GM23338 (cell line): Measurements from ENCODE around the gene SNAP47. TPM values are rescaled to one million over a fixed set of nuclear protein-coding genes. Genes with fewer than 3 reads are reported as not detected.

Experiments used
- ATAC-seq: fragments of 200-7000 bp; cut with Tn5 transposase; 3 replicates; pipeline ENCODE4 v1.9.1; 2020
- DNase-seq: peaks from one replicate; pipeline ENCODE4 v3.0.0-alpha.2; 2015; ENCODE audit warnings: low spot score
- H2AFZ ChIP-seq: fragments of 200-600 bp; sonication (generic); 2 replicates; pipeline ENCODE4 v1.8.0; 2016; ENCODE audit warnings: antibody characterized with exemption, mild to moderate bottlenecking, moderate library complexity
- H3F3A ChIP-seq: fragments of 200-600 bp; sonication (generic); replicated peaks from 2 replicates; pipeline ENCODE4 v1.8.0; 2017; ENCODE audit warnings: antibody characterized with exemption, mixed run types, low read depth
- H3K27ac ChIP-seq: fragments of 200-600 bp; sonication (generic); 2 replicates; pipeline ENCODE4 v1.6.1; 2016; ENCODE audit warnings: low read depth
- H3K27me3 ChIP-seq: fragments of 200-600 bp; sonication (generic); 2 replicates; pipeline ENCODE4 v1.8.0; 2016; ENCODE audit warnings: mild to moderate bottlenecking, mixed run types, moderate library complexity; ENCODE audit not compliant: insufficient read depth
- H3K36me3 ChIP-seq: fragments of 200-600 bp; sonication (generic); 2 replicates; pipeline ENCODE4 v1.8.0; 2016; ENCODE audit warnings: mild to moderate bottlenecking; ENCODE audit not compliant: insufficient read depth
- H3K4me1 ChIP-seq: fragments of 200-600 bp; sonication (generic); 2 replicates; pipeline ENCODE4 v1.8.0; 2016; ENCODE audit warnings: mild to moderate bottlenecking, moderate library complexity; ENCODE audit not compliant: insufficient read depth
- H3K4me2 ChIP-seq: fragments of 200-600 bp; sonication (generic); 2 replicates; pipeline ENCODE4 v1.7.1; 2017; ENCODE audit warnings: mixed run types
- H3K4me3 ChIP-seq: fragments of 200-600 bp; sonication (generic); 2 replicates; pipeline ENCODE4 v1.6.1; 2016; ENCODE audit warnings: mixed run types
- H3K79me2 ChIP-seq: fragments of 200-600 bp; sonication (generic); replicated peaks from 2 replicates; pipeline ENCODE4 v1.8.0; 2017; ENCODE audit warnings: mild to moderate bottlenecking; ENCODE audit not compliant: insufficient read depth
- H3K9me2 ChIP-seq: fragments of 200-600 bp; sonication (generic); 2 replicates; pipeline ENCODE4 v1.8.0; 2017; ENCODE audit not compliant: insufficient read depth
- H4K20me1 ChIP-seq: fragments of 200-600 bp; sonication (generic); replicated peaks from 2 replicates; pipeline ENCODE4 v1.8.0; 2017; ENCODE audit warnings: mild to moderate bottlenecking; ENCODE audit not compliant: insufficient read depth
- H3K27ac Mint-ChIP-seq: 2 replicates; pipeline ENCODE4 v1.8.0; 2020; ENCODE audit warnings: inconsistent platforms, mild to moderate bottlenecking, moderate library complexity, mixed read lengths
- H3K27me3 Mint-ChIP-seq: 3 replicates; pipeline ENCODE4 v1.8.0; 2022; ENCODE audit warnings: low read depth, mild to moderate bottlenecking, moderate library complexity, mixed read lengths, inconsistent platforms; ENCODE audit not compliant: insufficient read depth, poor library complexity
- H3K36me3 Mint-ChIP-seq: 3 replicates; pipeline ENCODE4 v1.8.0; 2021; ENCODE audit warnings: low read depth, mild to moderate bottlenecking, inconsistent platforms, moderate library complexity, mixed read lengths
- H3K4me1 Mint-ChIP-seq: 3 replicates; pipeline ENCODE4 v1.8.0; 2020; ENCODE audit warnings: mild to moderate bottlenecking, inconsistent platforms, mixed read lengths
- H3K4me3 Mint-ChIP-seq: 3 replicates; pipeline ENCODE4 v1.8.0; 2021; ENCODE audit warnings: moderate library complexity, mild to moderate bottlenecking, inconsistent platforms, mixed read lengths
- H3K9me3 Mint-ChIP-seq: 3 replicates; pipeline ENCODE4 v1.8.0; 2020; ENCODE audit warnings: moderate library complexity, mild to moderate bottlenecking, inconsistent platforms, mixed read lengths
- CREB1 ChIP-seq: fragments of 250-450 bp; sonication (Bioruptor Pico); IDR thresholded peaks from 2 replicates; pipeline ENCODE4 v1.5.0; 2020; ENCODE audit warnings: low read depth, mild to moderate bottlenecking, moderate library complexity
- EZH2 ChIP-seq: fragments of 200-600 bp; sonication (generic); IDR thresholded peaks from one replicate; pipeline ENCODE4 v1.8.0; 2017; ENCODE audit warnings: antibody characterized with exemption, mild to moderate bottlenecking, low read depth; ENCODE audit not compliant: unreplicated experiment
- EZH2phosphoT487 ChIP-seq: fragments of 200-600 bp; sonication (generic); IDR thresholded peaks from one replicate; pipeline ENCODE4 v1.8.1; 2018; ENCODE audit warnings: antibody characterized with exemption; ENCODE audit not compliant: unreplicated experiment
- JUNB ChIP-seq: IDR thresholded peaks from one replicate; pipeline ENCODE4 v1.6.1; 2016; ENCODE audit warnings: antibody characterized with exemption; ENCODE audit not compliant: unreplicated experiment
- NANOG ChIP-seq: IDR thresholded peaks from 2 replicates; pipeline ENCODE4 v1.6.1; 2016; ENCODE audit warnings: antibody characterized with exemption, borderline replicate concordance
- POLR2AphosphoS5 ChIP-seq: IDR thresholded peaks from 2 replicates; pipeline ENCODE4 v1.6.1; 2016; ENCODE audit warnings: antibody characterized with exemption, low read depth
- STAT1 ChIP-seq: IDR thresholded peaks from one replicate; pipeline ENCODE4 v1.6.1; 2016; ENCODE audit warnings: antibody characterized with exemption; ENCODE audit not compliant: unreplicated experiment
- ZNF114 ChIP-seq: fragments of 250-450 bp; sonication (Bioruptor Pico); IDR thresholded peaks from 2 replicates; pipeline ENCODE4 v1.5.0; 2020; ENCODE audit warnings: mild to moderate bottlenecking, moderate library complexity
- ZNF331 ChIP-seq: fragments of 250-450 bp; sonication (Bioruptor Pico); IDR thresholded peaks from 2 replicates; pipeline ENCODE4 v1.5.0; 2020; ENCODE audit warnings: low read depth, mild to moderate bottlenecking, moderate library complexity
- polyA plus RNA-seq: library from polyadenylated mRNA; unstranded; fragments of >200 nt; fragmentation: Nextera tagmentation; extraction: Ambion mirVana; gene quantifications from 2 replicates; pipeline ENCODE4 v1.2.1, GENCODE V29; 2016
- total RNA-seq: library from RNA; depleted of rRNA; stranded (reverse); fragments of >200 nt; shearing (Covaris generic); gene quantifications from 2 replicates; pipeline ENCODE4 v1.2.3, GENCODE V29; 2014
- TF ChIP-seq, protein P1 (sequence below), 2 experiments: fragments of 200-600 bp in 1 of 2; sonication (generic) in 1 of 2; conservative IDR thresholded peaks; 2 replicates each; pipeline versions ENCODE4 v1.5.1 to v1.6.1; 2016 to 2017; ENCODE audit warnings: antibody characterized with exemption in 2 of 2, low read depth in 2 of 2, mild to moderate bottlenecking in 2 of 2, moderate library complexity in 1 of 2
- TF ChIP-seq, protein P2 (sequence below): IDR thresholded peaks from 2 replicates; pipeline ENCODE4 v1.6.1; 2016; ENCODE audit warnings: antibody characterized with exemption
- TF ChIP-seq, protein P3 (sequence below): IDR thresholded peaks from one replicate; pipeline ENCODE4 v1.6.1; 2018; ENCODE audit warnings: antibody characterized with exemption; ENCODE audit not compliant: unreplicated experiment
- TF ChIP-seq, protein P4 (sequence below): fragments of 250-450 bp; sonication (Bioruptor Pico); IDR thresholded peaks from 2 replicates; pipeline ENCODE4 v1.5.0; 2020; ENCODE audit warnings: mild to moderate bottlenecking, moderate library complexity

SNAP47 gene
- total and polyA plus RNA-seq, 2 experiments from 2014 or later, result 19.5 to 51.8 TPM

DNA sequence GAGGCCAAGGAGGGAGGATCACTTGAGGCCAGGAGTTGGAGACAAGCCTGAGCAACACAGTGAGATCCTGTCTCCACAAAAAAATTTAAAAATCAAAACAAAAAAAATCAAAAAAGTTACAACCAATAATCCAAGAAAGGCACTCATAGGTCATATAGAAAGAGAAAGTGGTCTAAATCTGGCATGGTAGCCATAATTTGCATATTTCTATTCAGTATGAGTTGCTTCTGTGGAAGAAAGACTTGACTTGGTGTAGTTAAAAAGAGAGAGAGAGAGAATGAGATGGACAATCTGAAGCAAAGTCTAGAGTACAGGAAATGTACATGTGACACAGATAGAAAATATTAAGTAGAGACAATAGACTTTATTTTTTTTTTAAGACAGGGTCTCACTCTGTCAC is 22.6 kb upstream of the SNAP47 start:
- H3K4me1 ChIP-seq, result no peaks in the 10 kb centered on the region
- ATAC-seq (no peak), DNase-seq (no peak)
- no peak overlapping the region for H2AFZ ChIP-seq
- H3K4me2 ChIP-seq, result no peak overlapping the region
- H3K4me3 ChIP-seq, result no peak overlapping the region
- 0 out of 2 replicates have a peak, but pooled peaks cover 5% of the 10 kb centered on the region for H3K36me3 ChIP-seq
- Mint-ChIP-seq H3K36me3 (peaks cover 25% of the 10 kb centered on the region), H3K27ac (no peak overlapping the region), H3K4me1 (no peaks in the 10 kb centered on the region), H3K9me3 (peaks cover 82% of the 10 kb centered on the region), H3K27me3 (peaks cover 2% of the 10 kb centered on the region), H3K4me3 (no peak overlapping the region)
- no peak overlapping the region for H3K27ac ChIP-seq
- no peaks in the 10 kb centered on the region for H3K9me2 ChIP-seq
- no peaks in the 10 kb centered on the region for H3F3A ChIP-seq
- no peaks in the 10 kb centered on the region for H4K20me1 ChIP-seq
- no peaks in the 10 kb centered on the region for H3K79me2 ChIP-seq
- no peaks in the 10 kb centered on the region for H3K27me3 ChIP-seq
- TF ChIP-seq, protein P1, sequence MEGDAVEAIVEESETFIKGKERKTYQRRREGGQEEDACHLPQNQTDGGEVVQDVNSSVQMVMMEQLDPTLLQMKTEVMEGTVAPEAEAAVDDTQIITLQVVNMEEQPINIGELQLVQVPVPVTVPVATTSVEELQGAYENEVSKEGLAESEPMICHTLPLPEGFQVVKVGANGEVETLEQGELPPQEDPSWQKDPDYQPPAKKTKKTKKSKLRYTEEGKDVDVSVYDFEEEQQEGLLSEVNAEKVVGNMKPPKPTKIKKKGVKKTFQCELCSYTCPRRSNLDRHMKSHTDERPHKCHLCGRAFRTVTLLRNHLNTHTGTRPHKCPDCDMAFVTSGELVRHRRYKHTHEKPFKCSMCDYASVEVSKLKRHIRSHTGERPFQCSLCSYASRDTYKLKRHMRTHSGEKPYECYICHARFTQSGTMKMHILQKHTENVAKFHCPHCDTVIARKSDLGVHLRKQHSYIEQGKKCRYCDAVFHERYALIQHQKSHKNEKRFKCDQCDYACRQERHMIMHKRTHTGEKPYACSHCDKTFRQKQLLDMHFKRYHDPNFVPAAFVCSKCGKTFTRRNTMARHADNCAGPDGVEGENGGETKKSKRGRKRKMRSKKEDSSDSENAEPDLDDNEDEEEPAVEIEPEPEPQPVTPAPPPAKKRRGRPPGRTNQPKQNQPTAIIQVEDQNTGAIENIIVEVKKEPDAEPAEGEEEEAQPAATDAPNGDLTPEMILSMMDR (conservative IDR thresholded peaks at IDR 0.05; ENCODE audit: low read depth in 2 of 2), result no peak
- TF ChIP-seq EZH2 (no peak), JUNB (no peak), ZNF114 (CRISPR knock-in tag) (no peak), POLR2AphosphoS5 (no peak), STAT1 (no peak), NANOG (no peak), ZNF331 (no peak), CREB1 (CRISPR knock-in tag) (no peak), EZH2phosphoT487 (no peak)
- TF ChIP-seq, protein P2, sequence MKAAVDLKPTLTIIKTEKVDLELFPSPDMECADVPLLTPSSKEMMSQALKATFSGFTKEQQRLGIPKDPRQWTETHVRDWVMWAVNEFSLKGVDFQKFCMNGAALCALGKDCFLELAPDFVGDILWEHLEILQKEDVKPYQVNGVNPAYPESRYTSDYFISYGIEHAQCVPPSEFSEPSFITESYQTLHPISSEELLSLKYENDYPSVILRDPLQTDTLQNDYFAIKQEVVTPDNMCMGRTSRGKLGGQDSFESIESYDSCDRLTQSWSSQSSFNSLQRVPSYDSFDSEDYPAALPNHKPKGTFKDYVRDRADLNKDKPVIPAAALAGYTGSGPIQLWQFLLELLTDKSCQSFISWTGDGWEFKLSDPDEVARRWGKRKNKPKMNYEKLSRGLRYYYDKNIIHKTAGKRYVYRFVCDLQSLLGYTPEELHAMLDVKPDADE, result no peak
- TF ChIP-seq, protein P3, sequence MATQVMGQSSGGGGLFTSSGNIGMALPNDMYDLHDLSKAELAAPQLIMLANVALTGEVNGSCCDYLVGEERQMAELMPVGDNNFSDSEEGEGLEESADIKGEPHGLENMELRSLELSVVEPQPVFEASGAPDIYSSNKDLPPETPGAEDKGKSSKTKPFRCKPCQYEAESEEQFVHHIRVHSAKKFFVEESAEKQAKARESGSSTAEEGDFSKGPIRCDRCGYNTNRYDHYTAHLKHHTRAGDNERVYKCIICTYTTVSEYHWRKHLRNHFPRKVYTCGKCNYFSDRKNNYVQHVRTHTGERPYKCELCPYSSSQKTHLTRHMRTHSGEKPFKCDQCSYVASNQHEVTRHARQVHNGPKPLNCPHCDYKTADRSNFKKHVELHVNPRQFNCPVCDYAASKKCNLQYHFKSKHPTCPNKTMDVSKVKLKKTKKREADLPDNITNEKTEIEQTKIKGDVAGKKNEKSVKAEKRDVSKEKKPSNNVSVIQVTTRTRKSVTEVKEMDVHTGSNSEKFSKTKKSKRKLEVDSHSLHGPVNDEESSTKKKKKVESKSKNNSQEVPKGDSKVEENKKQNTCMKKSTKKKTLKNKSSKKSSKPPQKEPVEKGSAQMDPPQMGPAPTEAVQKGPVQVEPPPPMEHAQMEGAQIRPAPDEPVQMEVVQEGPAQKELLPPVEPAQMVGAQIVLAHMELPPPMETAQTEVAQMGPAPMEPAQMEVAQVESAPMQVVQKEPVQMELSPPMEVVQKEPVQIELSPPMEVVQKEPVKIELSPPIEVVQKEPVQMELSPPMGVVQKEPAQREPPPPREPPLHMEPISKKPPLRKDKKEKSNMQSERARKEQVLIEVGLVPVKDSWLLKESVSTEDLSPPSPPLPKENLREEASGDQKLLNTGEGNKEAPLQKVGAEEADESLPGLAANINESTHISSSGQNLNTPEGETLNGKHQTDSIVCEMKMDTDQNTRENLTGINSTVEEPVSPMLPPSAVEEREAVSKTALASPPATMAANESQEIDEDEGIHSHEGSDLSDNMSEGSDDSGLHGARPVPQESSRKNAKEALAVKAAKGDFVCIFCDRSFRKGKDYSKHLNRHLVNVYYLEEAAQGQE, result no peak
- TF ChIP-seq, protein P4, sequence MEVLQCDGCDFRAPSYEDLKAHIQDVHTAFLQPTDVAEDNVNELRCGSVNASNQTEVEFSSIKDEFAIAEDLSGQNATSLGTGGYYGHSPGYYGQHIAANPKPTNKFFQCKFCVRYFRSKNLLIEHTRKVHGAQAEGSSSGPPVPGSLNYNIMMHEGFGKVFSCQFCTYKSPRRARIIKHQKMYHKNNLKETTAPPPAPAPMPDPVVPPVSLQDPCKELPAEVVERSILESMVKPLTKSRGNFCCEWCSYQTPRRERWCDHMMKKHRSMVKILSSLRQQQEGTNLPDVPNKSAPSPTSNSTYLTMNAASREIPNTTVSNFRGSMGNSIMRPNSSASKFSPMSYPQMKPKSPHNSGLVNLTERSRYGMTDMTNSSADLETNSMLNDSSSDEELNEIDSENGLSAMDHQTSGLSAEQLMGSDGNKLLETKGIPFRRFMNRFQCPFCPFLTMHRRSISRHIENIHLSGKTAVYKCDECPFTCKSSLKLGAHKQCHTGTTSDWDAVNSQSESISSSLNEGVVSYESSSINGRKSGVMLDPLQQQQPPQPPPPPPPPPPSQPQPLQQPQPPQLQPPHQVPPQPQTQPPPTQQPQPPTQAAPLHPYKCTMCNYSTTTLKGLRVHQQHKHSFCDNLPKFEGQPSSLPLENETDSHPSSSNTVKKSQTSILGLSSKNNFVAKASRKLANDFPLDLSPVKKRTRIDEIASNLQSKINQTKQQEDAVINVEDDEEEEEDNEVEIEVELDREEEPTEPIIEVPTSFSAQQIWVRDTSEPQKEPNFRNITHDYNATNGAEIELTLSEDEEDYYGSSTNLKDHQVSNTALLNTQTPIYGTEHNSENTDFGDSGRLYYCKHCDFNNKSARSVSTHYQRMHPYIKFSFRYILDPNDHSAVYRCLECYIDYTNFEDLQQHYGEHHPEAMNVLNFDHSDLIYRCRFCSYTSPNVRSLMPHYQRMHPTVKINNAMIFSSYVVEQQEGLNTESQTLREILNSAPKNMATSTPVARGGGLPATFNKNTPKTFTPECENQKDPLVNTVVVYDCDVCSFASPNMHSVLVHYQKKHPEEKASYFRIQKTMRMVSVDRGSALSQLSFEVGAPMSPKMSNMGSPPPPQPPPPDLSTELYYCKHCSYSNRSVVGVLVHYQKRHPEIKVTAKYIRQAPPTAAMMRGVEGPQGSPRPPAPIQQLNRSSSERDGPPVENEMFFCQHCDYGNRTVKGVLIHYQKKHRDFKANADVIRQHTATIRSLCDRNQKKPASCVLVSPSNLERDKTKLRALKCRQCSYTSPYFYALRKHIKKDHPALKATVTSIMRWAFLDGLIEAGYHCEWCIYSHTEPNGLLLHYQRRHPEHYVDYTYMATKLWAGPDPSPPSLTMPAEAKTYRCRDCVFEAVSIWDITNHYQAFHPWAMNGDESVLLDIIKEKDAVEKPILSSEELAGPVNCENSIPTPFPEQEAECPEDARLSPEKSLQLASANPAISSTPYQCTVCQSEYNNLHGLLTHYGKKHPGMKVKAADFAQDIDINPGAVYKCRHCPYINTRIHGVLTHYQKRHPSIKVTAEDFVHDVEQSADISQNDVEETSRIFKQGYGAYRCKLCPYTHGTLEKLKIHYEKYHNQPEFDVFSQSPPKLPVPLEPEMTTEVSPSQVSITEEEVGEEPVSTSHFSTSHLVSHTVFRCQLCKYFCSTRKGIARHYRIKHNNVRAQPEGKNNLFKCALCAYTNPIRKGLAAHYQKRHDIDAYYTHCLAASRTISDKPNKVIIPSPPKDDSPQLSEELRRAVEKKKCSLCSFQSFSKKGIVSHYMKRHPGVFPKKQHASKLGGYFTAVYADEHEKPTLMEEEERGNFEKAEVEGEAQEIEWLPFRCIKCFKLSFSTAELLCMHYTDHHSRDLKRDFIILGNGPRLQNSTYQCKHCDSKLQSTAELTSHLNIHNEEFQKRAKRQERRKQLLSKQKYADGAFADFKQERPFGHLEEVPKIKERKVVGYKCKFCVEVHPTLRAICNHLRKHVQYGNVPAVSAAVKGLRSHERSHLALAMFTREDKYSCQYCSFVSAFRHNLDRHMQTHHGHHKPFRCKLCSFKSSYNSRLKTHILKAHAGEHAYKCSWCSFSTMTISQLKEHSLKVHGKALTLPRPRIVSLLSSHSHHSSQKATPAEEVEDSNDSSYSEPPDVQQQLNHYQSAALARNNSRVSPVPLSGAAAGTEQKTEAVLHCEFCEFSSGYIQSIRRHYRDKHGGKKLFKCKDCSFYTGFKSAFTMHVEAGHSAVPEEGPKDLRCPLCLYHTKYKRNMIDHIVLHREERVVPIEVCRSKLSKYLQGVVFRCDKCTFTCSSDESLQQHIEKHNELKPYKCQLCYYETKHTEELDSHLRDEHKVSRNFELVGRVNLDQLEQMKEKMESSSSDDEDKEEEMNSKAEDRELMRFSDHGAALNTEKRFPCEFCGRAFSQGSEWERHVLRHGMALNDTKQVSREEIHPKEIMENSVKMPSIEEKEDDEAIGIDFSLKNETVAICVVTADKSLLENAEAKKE, result no peak
